ENCODE data around the gene PIK3C3. TPM values are rescaled to one million over a fixed set of nuclear protein-coding genes. Genes with fewer than 3 reads are reported as not detected.

The PIK3C3 gene
- total RNA-seq, 1 experiment from 2014 or later = 50.8 TPM

DNA sequence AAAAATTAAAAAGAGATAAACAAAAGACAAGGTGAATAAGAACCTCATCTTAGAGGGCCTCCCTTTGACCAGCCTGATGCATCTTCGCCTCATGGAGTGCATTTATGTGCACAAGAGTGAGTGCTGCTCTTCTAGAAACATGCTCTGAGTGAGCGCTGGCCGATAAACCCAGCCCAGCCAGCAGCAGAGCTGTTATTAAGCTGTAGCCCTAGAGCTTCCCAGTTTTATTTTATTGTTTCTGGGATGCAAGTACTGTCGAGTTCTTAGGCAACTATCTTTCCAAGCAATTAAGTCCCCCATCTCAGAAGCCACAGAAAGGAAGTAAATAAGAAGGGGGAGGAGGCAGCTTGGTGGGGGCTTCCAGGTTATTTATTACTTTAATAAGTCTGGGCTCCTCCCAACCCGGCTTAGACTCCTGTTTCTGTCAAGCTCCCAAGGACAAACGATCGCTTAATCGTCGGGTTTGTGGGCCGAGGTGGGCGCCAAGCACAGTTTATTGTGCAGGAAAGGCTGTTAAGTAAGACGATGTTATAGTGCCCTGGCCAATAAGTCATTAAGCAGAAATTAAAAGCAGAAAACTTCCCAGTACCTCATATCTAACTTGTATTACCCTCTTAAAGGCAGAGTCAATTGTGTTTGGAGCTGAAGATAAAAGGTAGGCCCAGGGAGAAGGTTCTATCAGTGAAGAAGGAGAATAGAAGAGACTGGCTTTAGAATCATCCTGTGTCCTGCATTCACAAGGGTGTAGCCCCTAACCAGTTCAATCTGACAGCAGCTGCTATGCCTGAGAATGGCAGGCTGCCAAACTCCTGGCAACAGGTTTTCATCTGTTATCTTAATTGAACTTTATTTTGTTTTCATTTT, 176.3 kb downstream of the PIK3C3 start:
- Histone ChIP-seq H3K27ac (ENCODE audit: low read depth, low read length, poor library complexity, severe bottlenecking) (no peak overlapping the region), H3K9me3 (ENCODE audit: low read depth, low read length, poor library complexity, severe bottlenecking) (no peaks in the 10 kb centered on the region), H3K36me3 (ENCODE audit: insufficient read depth, low read length, poor library complexity, severe bottlenecking) (no peaks in the 10 kb centered on the region), H3K4me1 (ENCODE audit: insufficient read depth, low read length, poor library complexity, severe bottlenecking) (peaks cover 3% of the 10 kb centered on the region), H3K4me3 (ENCODE audit: low read depth, low read length, poor library complexity, severe bottlenecking) (no peak overlapping the region), H3K27me3 (replicated peaks; ENCODE audit: insufficient read depth, low read depth, low read length, poor library complexity) (no peaks in the 10 kb centered on the region)
- no peak for TF ChIP-seq EZH2 (IDR thresholded peaks at IDR 0.05; ENCODE audit: borderline replicate concordance, low read depth, low read length, poor library complexity, severe bottlenecking)
- TF ChIP-seq, protein P1, sequence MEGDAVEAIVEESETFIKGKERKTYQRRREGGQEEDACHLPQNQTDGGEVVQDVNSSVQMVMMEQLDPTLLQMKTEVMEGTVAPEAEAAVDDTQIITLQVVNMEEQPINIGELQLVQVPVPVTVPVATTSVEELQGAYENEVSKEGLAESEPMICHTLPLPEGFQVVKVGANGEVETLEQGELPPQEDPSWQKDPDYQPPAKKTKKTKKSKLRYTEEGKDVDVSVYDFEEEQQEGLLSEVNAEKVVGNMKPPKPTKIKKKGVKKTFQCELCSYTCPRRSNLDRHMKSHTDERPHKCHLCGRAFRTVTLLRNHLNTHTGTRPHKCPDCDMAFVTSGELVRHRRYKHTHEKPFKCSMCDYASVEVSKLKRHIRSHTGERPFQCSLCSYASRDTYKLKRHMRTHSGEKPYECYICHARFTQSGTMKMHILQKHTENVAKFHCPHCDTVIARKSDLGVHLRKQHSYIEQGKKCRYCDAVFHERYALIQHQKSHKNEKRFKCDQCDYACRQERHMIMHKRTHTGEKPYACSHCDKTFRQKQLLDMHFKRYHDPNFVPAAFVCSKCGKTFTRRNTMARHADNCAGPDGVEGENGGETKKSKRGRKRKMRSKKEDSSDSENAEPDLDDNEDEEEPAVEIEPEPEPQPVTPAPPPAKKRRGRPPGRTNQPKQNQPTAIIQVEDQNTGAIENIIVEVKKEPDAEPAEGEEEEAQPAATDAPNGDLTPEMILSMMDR (conservative IDR thresholded peaks at IDR 0.05; ENCODE audit: low read depth, low read length) = no peak
- CTCF ChIA-PET = no interaction called here
- intact Hi-C loops (cut with micrococcal nuclease; ENCODE audit: unreplicated experiment) = no loop called here
- no TSS peak for BruUV-seq (replicated peaks)
- DNase-seq (ENCODE audit: low spot score) = no peak
- POLR2A ChIA-PET (ENCODE audit: low non-redundant PET) = no interaction called here

DNA sequence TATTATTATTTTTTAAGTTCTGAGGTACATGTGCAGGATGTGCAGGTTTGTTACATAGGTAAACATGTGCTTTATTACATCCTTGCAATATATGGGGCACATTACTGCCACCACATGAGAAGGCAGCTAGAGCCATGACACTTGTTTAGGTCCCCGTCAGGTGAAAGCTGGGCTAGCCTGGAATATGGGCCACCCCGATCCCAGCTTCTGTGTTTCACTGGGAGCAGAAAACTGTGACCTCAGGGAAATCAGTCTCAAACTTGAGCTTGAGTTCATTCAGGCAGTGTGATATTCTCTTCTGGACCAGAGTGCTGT, 176.9 kb downstream of the PIK3C3 start:
- Histone ChIP-seq H3K27me3 (replicated peaks; ENCODE audit: insufficient read depth, low read depth, low read length, poor library complexity) (no peaks in the 10 kb centered on the region), H3K9me3 (ENCODE audit: low read depth, low read length, poor library complexity, severe bottlenecking) (no peaks in the 10 kb centered on the region), H3K27ac (ENCODE audit: low read depth, low read length, poor library complexity, severe bottlenecking) (no peak overlapping the region), H3K4me3 (ENCODE audit: low read depth, low read length, poor library complexity, severe bottlenecking) (no peak overlapping the region), H3K4me1 (ENCODE audit: insufficient read depth, low read length, poor library complexity, severe bottlenecking) (peaks cover 3% of the 10 kb centered on the region), H3K36me3 (ENCODE audit: insufficient read depth, low read length, poor library complexity, severe bottlenecking) (no peaks in the 10 kb centered on the region)
- CTCF ChIA-PET = no interaction called here
- intact Hi-C loops (cut with micrococcal nuclease; ENCODE audit: unreplicated experiment) = no loop called here
- POLR2A ChIA-PET (ENCODE audit: low non-redundant PET) = no interaction called here
- TF ChIP-seq, protein P1 (conservative IDR thresholded peaks at IDR 0.05; ENCODE audit: low read depth, low read length) = no peak
- TF ChIP-seq EZH2 (IDR thresholded peaks at IDR 0.05; ENCODE audit: borderline replicate concordance, low read depth, low read length, poor library complexity, severe bottlenecking) = no peak
- no TSS peak for BruUV-seq (replicated peaks)
- DNase-seq (ENCODE audit: low spot score) = no peak

All from A673 (cell line).